ENCODE measurements around the gene ALDH1L1. TPM values are rescaled to one million over a fixed set of nuclear protein-coding genes. Genes with fewer than 3 reads are reported as not detected.

ALDH1L1 gene
- total and polyA plus RNA-seq, 2 of the 13 experiments (the other 11 are each of a cell fraction or from before 2014, with no cell fraction given), result 11.2 to 28.7 TPM

DNA sequence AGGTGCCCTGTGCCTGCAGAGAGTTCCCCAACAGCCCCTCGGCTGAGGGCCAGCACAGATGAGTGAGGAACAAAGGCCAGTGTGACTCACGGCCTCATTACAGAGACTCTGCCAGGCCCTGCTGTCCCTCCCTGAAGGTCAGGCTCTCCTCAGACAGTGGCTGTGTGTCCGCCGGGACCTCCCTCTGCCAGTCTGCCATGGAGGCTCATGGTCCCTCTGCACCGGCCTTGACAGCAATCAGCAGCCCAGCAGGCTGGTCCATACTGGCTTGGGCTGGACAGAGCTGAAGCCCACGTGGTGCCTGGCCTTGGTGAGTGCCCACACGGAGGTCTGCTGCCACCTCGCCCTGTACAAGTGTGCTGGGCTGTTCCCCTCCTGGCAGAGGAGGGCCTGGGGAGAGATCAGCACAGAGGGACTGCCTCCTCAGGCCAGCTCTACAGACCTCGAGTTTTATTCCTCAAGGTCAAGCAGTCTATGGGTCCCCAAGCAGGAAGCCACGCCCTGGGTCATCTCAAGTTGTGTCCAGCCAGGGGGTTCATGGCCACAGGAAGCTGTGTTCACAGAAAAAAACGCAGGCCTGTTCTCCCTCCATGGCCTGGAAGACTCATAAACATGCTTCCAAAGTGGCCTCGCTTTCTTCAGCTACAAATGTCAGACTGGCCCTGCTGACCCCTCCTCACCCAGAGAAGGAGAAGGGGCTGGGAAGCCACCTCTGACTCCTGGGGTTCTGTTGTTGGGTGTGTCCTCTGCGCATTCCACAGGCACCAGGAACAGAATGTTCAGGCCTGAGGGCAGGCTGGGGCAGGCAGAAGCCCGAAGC lies 123.5 kb downstream of the ALDH1L1 start (continued):
- TF ChIP-seq CHCHD3 (CRISPR knock-in tag; IDR thresholded peaks at IDR 0.05), result no peak
- no peak for TF ChIP-seq MLLT10 (CRISPR knock-in tag; IDR thresholded peaks at IDR 0.05)
- TF ChIP-seq, protein P1, sequence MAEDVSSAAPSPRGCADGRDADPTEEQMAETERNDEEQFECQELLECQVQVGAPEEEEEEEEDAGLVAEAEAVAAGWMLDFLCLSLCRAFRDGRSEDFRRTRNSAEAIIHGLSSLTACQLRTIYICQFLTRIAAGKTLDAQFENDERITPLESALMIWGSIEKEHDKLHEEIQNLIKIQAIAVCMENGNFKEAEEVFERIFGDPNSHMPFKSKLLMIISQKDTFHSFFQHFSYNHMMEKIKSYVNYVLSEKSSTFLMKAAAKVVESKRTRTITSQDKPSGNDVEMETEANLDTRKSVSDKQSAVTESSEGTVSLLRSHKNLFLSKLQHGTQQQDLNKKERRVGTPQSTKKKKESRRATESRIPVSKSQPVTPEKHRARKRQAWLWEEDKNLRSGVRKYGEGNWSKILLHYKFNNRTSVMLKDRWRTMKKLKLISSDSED (CRISPR knock-in tag; IDR thresholded peaks at IDR 0.05), result 0 out of 2 replicates have a peak, but pooled peaks have one; percentile 44
- no peak for TF ChIP-seq LCORL (IDR thresholded peaks at IDR 0.05)
- 0 out of 2 replicates have a peak, but pooled peaks have one; percentile 43 for TF ChIP-seq LCORL (CRISPR knock-in tag; IDR thresholded peaks at IDR 0.05)
- no peak for TF ChIP-seq NAIF1 (CRISPR knock-in tag; IDR thresholded peaks at IDR 0.05; ENCODE audit: borderline replicate concordance)
- TF ChIP-seq ZNF792 (CRISPR knock-in tag; IDR thresholded peaks at IDR 0.05), result peak; percentile 34; the same call in 1 of the 2 replicates
- TF ChIP-seq ZNF572 (CRISPR knock-in tag; IDR thresholded peaks at IDR 0.05), result no peak
- peak; percentile 66 for TF ChIP-seq UBTF (CRISPR knock-in tag; IDR thresholded peaks at IDR 0.05)
- TF ChIP-seq, protein P2, sequence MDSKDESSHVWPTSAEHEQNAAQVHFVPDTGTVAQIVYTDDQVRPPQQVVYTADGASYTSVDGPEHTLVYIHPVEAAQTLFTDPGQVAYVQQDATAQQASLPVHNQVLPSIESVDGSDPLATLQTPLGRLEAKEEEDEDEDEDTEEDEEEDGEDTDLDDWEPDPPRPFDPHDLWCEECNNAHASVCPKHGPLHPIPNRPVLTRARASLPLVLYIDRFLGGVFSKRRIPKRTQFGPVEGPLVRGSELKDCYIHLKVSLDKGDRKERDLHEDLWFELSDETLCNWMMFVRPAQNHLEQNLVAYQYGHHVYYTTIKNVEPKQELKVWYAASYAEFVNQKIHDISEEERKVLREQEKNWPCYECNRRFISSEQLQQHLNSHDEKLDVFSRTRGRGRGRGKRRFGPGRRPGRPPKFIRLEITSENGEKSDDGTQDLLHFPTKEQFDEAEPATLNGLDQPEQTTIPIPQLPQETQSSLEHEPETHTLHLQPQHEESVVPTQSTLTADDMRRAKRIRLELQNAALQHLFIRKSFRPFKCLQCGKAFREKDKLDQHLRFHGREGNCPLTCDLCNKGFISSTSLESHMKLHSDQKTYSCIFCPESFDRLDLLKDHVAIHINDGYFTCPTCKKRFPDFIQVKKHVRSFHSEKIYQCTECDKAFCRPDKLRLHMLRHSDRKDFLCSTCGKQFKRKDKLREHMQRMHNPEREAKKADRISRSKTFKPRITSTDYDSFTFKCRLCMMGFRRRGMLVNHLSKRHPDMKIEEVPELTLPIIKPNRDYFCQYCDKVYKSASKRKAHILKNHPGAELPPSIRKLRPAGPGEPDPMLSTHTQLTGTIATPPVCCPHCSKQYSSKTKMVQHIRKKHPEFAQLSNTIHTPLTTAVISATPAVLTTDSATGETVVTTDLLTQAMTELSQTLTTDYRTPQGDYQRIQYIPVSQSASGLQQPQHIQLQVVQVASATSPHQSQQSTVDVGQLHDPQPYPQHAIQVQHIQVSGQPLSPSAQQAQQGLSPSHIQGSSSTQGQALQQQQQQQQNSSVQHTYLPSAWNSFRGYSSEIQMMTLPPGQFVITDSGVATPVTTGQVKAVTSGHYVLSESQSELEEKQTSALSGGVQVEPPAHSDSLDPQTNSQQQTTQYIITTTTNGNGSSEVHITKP (CRISPR knock-in tag; IDR thresholded peaks at IDR 0.05; ENCODE audit: low read depth), result peak; percentile 51; the same call in 1 of the 2 replicates
- TF ChIP-seq ZNF33A (CRISPR knock-in tag; IDR thresholded peaks at IDR 0.05; ENCODE audit: borderline replicate concordance), result no peak
- TF ChIP-seq ZBTB38 (CRISPR knock-in tag; IDR thresholded peaks at IDR 0.05), result 0 out of 2 replicates have a peak, but pooled peaks have one; percentile 19
- no peak for TF ChIP-seq ZNF784 (CRISPR knock-in tag; IDR thresholded peaks at IDR 0.05; ENCODE audit: borderline replicate concordance)
- no peak for TF ChIP-seq ELF4 (CRISPR knock-in tag; IDR thresholded peaks at IDR 0.05; ENCODE audit: borderline replicate concordance)
- peak; percentile 53; the same call in 1 of the 2 replicates for TF ChIP-seq ZGPAT (CRISPR knock-in tag; IDR thresholded peaks at IDR 0.05)
- TF ChIP-seq, protein P3, sequence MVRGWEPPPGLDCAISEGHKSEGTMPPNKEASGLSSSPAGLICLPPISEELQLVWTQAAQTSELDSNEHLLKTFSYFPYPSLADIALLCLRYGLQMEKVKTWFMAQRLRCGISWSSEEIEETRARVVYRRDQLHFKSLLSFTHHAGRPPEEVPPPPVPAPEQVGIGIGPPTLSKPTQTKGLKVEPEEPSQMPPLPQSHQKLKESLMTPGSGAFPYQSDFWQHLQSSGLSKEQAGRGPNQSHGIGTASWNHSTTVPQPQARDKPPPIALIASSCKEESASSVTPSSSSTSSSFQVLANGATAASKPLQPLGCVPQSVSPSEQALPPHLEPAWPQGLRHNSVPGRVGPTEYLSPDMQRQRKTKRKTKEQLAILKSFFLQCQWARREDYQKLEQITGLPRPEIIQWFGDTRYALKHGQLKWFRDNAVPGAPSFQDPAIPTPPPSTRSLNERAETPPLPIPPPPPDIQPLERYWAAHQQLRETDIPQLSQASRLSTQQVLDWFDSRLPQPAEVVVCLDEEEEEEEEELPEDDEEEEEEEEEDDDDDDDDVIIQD (CRISPR knock-in tag; IDR thresholded peaks at IDR 0.05; ENCODE audit: low read depth), result peak; percentile 57; the same call in 1 of the 2 replicates
- no peak for TF ChIP-seq GTF2F1 (IDR thresholded peaks at IDR 0.05; ENCODE audit: low read length)

Data from HepG2 (cell line).